Activated gamma-delta T cell treated with Interleukin-2 at 50 U/mL for 16 hours (primary cell): ENCODE data around the gene TMUB1.

Experiments used
- DNase-seq: peaks from one replicate; pipeline ENCODE4 v3.0.0-alpha.2; 2020

The TMUB1 gene

DNA sequence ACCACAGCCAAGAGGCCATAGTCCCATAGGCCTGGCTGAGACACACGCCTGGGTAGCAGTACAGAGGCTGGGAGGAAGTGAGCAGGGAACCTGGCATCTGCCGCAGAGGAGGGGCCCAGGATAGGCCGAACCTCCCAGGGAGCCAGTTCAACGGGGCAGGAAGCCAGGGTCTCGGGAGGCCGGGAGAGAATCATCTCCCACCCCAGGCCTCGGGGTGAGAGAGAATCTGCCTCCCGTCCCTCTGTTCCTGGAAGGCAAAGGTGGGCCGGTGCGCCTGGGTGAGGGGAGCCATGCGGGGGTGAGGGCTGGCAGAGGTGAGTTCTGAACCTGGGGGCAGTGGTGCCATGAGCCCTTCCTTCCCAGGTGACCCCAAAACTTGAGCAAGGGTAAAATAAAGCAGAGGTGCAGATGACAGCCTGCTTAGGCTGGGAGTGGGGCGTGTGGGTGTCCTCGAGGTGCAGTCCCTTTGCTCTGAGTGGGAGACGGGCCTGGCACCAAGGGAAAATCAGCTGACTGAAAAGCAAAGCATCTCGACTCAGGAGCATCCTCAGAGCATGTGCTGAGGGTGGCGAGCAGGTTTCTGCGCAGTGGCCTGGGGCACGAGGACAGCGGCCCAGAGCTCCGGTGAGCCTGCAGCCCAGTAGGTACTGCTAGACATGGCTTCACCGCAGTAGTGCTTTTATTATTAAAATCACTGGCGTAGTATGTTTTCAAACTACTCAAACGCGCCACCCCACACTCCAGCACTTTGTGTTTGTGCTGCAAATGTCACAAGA is 18.5 kb upstream of the TMUB1 start:
- DNase-seq = no peak

DNA sequence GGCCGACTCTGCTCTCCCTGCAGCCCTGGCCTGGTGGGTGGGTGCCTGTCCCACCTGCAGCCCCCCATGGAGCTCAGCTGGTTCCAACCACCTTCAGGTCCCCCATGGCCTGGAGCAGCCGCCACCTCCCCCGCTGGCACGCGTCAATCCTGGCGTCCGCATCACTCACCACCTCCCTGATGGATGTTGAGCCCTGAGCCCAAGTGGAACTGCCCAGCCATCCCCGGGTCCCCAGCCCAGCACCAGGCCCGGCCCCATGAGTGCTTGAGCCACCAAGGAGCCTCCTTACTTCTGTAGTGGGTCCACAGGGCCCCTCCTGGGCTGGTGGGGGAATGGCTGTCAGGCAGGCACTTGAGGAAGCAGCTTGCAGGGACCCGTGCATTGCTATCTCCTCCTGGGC is 17.6 kb upstream of the TMUB1 start:
- DNase-seq = no peak

DNA sequence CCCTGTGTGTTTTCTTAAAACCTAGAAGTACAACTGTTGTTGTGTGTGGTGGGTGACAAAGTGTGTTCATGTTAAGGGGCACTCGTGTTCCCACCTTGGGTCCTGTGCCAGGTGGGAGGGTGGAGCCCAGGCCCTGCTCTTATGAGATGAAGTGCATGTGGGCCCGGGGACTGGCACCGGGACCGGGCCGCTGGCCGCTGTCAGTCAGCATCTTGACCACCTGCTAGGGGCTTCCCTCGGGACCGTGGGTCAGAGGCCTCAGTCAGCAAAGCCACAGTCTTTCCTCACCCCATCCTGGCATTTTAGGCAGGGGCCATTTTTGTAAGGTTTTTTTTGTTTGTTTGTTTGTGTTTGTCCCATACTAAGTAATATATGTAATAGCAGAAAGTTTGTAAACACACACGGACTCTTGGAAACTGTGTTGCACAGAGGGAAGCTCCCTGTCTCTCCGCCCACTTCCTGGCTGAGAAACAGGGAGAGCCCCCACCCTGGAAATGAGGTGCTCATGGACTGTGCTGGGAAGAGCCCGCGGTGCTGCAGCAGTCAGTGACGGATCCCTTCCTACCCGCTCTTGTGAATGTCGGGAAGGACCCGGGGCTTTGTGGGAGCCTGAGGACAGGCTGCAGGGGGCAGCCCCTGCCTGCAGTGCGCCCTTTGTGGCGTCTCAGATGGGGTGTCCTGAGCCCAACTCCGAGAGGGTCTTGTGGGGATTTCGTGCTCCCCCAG is 16.4 kb upstream of the TMUB1 start:
- DNase-seq = no peak

DNA sequence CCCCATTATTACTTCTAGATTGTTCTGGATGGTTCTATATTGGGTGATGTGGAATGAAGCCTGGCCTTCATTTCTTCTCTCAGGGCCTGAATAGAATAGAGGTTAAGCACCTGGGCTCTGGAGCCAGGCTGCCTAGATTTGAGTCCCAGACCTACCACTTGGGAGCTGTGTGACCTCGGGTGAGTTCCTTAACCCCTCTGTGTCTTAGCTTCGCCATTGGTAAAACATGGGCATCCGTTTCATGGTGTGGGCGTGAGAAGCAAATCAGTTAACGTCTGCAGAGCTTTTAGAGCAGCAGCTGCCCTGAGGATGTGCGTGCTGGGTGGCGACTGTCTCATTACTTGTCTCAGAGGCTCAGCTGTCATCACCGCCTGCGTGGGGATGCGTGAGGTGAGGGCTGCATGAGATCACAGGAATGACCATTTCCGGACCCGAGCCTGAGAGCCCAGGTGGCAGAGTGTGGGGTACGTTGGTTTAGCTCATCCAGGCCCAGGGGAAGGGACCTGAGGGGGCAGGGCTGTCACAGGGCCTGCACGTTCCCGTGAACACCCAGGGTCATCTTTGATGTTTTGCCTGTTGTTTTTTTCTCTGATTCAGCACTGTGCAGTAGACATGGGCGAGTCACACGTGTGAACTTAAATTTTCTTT is 12.7 kb upstream of the TMUB1 start:
- DNase-seq = no peak

DNA sequence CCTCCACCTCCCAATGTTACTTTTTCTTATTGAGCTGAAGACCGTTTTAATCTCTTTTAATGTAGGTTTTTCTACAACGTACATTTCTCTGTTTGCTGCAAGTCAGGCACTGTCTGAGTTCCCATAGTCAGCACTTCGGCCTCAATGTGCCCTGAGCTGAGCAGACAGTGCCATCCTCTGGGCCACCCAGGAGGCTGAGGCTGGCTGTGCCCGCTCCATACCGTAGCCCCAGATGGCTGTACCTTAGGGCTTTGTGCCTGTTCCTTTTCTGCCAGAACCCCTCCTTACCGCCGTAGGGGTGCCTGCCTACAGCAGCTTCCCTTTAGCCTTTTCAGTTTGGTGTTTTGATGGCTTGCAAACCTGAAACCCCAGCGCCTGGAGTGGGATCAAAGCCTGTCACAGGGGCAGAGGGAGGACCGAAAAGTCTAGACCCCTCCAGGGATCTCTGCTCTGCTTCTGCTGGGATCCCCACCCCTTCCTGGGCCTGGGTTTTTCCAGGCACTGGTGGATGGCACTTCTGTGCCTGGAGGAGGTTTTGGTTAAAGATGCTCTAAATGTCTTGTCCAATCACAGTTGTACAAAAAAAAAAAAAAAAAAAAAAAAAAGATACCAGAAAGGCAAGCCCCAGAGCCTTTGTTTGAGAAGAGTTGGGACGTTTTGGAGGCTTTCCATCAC is 12.0 kb upstream of the TMUB1 start:
- no peak for DNase-seq

DNA sequence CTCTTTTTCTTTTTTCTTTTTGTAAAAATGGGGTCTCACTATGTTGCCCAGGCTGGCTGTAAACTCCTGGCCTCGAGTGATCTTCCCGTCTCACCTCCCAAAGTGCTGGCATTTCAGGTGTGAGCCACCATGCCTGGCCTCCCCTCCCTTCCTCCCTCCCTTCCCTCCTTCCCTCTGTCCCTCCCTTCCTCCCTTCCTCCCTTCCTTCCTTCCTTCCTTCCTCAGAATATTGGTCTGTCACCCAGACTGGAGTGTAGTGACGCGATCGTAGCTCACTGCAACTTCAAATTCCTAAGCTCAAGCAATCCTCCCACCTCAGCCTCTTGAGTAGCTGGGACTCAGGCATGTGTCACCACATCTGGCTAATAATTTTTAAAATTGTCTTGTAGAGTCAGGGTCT is 11.4 kb upstream of the TMUB1 start:
- no peak for DNase-seq

DNA sequence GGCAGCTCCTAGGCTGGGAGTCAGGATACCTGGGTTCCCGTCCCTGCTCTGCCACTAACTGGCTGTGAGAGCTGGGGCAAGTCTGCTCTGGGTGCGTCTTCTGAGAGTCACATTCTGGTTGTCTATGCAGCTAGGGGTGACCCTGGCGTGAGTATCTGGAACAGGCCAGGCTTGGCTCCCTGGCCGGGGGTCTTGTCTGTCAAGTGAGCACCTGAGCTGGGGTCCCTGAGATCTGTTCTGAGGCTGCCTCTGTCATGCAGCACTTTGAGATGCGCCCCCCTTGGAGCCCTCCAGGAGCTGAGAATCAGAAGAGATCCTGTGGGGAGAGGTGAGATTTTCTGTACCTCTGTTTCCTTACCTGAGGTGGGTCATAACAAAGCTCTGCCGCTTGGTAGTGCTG is 10.5 kb upstream of the TMUB1 start:
- DNase-seq = no peak

DNA sequence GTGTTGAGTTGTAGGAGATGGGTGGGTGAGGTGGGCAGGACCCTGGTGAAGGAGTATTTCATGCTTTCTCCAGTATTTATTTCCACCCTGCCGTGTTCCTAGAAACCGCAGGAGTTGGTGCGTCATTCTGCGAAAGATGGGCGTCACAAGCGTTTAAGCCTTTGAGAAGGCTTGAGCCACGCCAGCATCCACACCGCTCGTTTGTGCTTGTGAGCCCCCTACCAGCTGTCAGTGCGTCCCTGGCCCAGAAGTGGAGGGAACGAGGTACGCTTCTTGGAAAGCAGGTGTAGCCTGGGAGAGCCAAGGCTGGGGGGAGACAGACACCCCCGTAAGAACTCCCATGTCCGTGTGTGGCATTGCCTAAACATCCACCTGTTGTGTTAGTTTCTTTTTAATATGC is 8.7 kb upstream of the TMUB1 start:
- DNase-seq = no peak

DNA sequence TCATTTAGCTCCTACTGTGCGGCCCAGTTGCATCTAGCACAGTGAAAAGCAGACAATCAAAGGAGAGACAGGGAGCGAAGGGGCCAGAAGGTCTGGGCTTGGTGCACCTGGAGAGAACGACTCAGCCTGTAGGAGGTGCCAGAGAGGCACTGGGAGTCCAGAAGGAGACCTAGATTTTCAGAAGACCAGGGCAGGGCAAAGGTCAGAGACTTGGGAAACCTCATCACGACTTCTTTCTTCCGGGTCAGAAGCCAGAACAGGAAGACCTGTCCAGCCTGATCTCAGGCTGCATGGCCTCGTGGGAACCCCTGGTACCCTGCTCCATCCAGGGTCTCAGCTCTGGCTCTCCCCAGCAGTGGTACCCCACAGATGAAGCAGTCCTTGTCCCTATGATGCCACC is 8.1 kb upstream of the TMUB1 start:
- no peak for DNase-seq

DNA sequence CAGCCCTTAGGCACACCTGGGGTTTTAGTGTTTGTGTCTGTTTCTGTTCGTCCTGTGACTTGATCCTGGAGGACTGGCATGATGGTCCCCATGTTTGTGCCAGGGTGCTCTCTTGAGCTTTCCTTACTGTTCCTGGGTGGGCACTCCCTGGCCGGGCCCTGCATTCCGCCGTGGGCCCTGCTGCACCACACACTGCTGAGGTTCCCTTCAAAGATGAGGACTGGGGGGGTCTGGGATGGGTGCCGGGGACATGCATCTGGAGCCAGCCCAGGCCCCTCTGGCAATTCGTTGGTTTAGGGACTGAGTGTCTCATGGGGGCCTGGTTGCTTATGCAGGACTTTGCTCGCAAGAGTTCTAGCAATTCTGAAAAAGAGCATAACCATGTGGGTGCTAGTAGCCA is 7.7 kb upstream of the TMUB1 start:
- DNase-seq = no peak

DNA sequence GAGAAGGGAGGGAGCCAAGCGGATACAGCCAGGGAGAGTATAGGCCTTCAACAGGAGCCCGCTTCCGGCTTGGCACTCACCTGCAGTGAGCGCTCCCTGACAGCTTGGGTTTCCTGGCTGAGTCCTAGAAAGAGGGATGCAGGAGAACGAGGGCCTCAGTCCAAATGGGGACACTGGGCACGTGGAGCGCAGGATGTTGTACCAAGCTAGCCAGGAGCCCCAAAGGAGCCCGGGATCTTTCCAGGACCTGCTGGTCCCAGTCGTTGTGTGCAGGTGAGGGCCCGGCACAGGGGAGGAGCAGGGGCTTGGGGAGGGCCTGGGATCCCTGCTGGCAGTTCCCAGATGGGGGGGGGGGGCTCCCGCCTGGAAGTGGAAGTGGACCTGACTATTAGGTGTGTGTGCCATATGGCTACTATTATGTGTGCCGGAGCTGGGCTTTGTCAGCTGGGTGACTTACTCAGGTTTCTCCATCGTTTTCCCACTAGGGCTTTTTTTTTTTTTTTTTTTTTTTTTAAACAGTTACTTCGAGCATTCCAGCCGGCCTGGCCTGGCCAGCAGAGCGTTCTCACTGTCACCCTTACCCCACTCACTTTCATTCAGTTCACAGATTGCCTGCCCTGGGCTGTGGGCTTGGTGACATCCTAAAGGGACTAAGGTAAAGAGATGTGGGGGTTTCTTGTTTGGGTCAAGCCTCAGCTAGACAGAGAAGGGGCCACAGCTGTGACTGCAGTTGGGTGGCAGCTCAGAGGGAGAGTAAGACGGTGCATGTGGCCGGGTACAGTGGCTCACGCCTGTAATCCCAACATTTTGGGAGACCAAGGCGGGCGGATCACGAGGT is 6.8 kb upstream of the TMUB1 start:
- DNase-seq = no peak

DNA sequence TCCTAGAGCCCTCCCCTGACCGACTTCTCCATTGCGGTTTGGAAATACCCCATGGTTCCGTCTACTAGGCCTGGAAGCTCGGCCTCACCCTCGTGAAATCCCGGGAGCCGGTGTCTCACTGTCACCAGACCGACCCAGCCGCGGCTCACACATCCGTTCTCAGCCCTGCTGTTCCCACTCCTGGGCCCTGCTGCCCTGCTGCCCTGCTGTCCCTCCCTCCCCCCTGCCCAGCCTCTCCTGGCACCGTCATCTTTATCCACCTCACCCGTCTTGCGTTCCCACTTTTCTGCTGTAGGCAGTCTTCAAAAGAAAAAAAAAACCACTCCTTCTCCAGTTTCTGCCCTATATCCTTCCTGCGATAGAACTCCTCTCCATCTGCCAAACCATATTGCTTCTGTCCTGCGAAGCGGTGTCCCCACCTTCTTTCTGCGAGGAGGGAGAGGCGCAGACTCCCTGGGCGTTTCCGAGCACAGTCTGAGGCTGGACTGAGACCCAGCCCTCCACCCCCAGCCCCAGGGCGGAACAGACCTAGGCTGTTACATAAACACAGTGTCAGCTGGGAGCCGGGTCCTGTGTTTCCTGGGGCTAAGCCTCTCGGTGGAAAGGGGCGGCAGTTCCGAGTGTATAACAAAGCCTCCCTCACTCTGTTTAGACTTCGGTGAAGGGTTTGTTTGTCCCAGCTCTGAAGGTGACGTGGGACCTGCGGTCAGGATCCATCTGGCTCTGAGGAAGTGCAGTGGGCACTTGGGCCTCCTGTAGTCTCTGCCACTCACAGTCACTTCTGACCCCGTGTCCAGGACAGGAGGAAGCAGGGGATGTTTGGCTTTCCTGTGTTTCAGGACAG is 5.8 kb upstream of the TMUB1 start:
- DNase-seq = no peak

DNA sequence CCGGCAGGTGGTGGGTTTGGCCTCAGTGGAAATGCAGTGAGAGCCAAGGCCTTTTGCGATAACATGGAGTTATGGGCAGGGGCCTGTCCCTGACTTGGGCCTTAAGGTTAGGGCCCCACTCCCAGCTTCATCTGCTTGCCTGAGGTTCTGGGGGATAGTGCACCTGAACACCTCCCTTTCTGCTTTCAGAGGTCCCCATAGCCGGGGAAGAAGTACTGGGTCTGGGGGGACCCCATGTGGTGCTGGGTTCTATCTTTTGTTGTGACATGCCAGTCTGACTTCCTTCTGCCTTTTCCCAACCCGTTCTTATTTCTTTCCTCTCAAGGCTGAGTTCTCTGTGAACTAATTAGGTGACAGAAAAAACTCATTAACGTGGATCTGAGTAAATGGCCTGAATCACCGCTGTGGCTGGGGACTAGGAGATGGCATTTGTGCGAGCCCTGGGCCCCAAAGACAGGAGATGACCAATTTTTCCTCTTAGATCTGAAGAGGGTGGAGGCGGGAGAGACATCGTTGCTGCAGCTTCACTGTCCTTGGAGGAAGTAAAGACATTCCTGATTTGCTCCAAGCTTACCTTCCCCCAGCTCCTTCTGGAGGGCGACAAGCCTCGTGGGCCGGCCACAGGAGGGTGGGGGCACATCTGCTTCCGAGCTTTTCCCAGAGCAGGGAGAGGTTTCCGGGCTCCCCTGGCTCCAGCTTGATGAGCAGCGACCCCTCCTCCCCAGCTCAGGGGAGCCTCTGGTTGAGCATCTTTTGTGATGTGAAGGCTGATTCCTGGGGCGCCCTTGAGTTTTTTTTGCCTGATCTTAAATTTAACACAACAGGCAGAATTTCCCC is 4.9 kb upstream of the TMUB1 start:
- no peak for DNase-seq

DNA sequence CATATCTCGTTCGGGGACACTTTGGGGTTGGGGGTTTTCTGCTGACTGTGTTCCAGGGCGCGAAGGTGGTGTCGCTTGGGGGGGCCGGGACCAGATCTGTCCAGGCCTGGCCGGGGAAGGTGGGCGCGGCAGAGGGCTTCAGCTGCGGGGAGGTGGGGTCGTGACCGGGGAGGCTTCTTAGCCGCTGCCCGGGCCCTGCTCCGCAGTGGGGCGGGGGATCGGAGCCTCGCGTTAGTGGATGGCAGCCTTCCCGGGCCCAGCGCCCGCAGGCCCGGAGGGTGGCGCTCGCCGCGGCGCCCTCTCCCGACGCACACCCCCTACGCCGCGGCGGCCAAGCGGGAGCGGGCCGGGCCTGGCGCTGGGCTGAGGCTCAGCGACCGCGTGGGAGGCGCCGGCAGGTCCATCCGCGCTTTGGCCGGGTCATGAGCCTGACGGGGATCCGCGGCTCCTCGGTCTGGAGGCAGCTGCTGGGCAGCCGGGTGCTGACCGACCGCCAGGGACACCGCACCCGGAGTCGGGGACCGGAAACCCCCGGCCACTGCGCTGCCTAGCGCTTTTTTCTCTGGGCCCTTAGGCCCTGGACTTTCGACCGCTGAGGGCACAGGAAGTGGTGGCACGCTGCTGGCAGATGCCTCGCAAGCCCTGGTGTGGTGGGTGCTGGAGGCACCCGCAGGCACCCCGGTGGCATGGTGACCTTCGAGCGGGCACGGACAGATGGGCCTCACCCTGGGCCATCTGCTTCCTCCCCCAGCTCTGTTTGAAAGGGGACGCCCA is 4.1 kb upstream of the TMUB1 start:
- DNase-seq = no peak

DNA sequence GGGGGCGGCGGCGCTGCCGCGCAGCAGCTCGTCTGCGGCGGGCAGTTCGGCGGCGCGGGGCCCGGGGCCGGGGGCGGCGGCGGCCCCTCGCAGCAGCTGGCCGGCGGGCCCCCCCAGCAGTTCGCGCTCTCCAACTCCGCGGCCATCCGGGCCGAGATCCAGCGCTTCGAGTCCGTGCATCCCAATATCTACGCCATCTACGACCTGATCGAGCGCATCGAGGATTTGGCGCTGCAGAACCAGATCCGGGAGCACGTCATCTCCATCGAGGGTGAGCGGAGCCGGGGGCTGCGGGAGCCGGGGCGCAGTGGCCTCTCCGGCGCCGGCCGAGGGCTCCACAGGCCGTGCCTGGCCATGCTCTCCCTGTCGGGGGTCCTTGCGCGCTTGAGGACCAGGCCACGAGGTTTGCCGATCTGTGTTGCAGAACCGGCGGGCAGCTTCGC is 3.5 kb upstream of the TMUB1 start:
- DNase-seq = no peak

DNA sequence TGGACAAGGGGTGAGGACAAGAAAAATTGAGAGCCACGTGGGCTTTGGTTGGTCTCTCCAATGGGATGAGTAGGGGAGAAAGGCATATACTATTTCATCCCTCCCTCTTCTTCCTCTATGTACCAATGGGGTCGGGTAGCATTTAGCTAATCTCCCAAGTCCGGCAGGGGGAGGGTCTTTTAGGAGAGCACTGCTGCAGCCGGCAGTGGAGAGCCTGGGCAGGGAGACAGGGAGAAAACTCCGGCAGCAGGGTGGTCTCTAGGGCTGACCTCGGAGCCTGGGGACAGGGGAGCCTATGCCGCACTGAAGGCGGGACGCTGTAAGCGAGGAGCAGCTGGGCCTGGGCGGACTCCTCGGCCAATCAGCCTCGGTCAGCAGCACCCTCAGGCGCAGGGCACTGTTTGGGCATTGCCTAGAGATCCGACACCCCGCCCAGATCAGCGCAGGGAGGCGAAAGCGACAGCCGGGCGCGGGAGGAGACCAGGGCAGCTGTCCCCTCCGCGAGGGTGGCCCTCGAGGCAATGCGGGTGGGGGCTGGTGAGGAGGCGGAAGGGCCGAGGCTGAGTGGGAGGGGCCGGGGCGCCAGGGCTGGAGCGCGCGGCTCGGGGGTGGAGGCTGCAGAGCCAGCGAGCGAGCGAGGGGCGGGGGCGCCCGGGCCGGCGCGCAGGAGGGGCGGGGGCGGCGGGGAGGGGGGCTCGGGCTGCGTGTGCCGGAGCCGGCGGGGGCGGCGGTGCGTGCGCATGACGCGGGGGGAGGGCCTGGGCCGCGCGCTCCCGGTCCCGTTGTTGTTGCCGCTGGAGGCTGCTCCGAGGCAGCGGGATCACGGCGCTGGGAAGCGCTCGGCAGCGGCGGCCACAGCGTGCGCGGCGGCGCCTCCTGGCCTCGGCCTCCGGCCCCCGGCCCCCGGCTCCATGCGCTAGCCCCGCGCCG is 2.7 kb upstream of the TMUB1 start, which contains the start of gene AGAP3:
Gene AGAP3 (plus strand): TSS at position 785 of the 930 bp plus-strand sequence. CDS start 267 bp downstream, outside the sequence.
- DNase-seq = peak; percentile 34

DNA sequence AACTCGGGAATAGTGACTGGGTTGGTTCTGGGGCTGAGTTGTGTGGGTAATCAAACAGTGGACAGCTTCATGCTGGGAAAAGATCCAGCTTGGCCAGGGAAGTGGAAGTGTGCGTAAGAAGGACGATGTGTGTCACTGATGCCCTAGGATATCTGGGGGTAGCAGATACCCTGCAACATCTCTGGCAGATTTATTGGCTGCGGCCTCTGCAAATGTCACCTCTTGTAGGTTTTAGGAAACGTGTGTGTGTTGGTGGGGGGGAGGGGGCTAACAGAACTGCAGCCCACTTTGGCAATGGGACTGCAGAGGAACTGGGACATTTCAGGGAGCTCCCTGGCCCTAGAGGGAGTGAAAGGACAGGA is 2.0 kb upstream of the TMUB1 start:
- no peak for DNase-seq

DNA sequence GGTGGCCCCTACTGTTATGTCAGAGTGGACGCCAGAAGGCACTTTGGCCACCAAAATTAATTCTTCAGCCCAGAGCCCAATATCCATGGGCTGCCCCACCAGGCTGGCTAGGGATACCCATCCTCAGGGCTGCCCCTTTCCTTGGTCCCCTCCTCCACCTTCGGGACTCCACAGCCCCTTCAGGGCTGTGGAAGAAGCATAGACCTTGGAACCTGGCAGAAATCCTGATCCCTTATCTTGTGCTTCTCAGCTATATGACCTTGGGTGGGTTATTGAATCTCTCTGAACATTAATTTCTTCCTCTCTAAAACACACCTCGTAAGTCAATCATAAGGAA is 499 bp upstream of the TMUB1 start:
- no peak for DNase-seq
